ENCODE results near the gene DIMT1.
A peak's percentile ranks its signal among the peaks of the same experiment; 100 is the strongest.

The DIMT1 gene

GRCh38 chr5:62412549-62413329 is 9.0 kb upstream of the DIMT1 start, which contains the start of gene IPO11:
IPO11 (plus strand) TSS chr5:62412763; CDS start chr5:62437280, 24,517 bp downstream.
- Histone ChIP-seq H3K4me3 (ENCODE audit: low read length) (peak within 1 kb of the TSS; percentile 93), H3K36me3 (ENCODE audit: control insufficient read depth, insufficient read depth, low read length) (no peaks in the 10 kb centered on the region), H3K9me3 (ENCODE audit: control insufficient read depth, insufficient read depth, low read length) (no peaks in the 10 kb centered on the region), H3K4me1 (ENCODE audit: control insufficient read depth, insufficient read depth, low read length) (no peaks in the 10 kb centered on the region), H3K27ac (ENCODE audit: low read length) (no peak within 1 kb of the TSS), H3K27me3 (ENCODE audit: control insufficient read depth, insufficient read depth, low read length) (no peaks in the 10 kb centered on the region)
- peak; percentile 100 for DNase-seq (ENCODE audit: low read depth, low spot score)
- WGBS (ENCODE audit: insufficient coverage, insufficient read length) = no CpG with 5 or more reads among the region's 66 CpGs

GRCh38 chr5:62395210-62395950 is 8.3 kb downstream of the DIMT1 start:
- Histone ChIP-seq H3K9me3 (ENCODE audit: control insufficient read depth, insufficient read depth, low read length) (no peaks in the 10 kb centered on the region), H3K36me3 (ENCODE audit: control insufficient read depth, insufficient read depth, low read length) (peaks cover 2% of the 10 kb centered on the region; the same call in 1 of the 2 replicates), H3K27ac (ENCODE audit: low read length) (no peak overlapping the region), H3K4me1 (ENCODE audit: control insufficient read depth, insufficient read depth, low read length) (no peaks in the 10 kb centered on the region), H3K27me3 (ENCODE audit: control insufficient read depth, insufficient read depth, low read length) (no peaks in the 10 kb centered on the region), H3K4me3 (ENCODE audit: low read length) (no peak overlapping the region)
- DNase-seq (ENCODE audit: low read depth, low spot score) = no peak
- WGBS (ENCODE audit: insufficient coverage, insufficient read length) = no CpG with 5 or more reads among the region's 5 CpGs

- DNase-seq (ENCODE audit: low read depth, low spot score) = no peak
- Histone ChIP-seq H3K27me3 (ENCODE audit: control insufficient read depth, insufficient read depth, low read length) (no peaks in the 10 kb centered on the region), H3K36me3 (ENCODE audit: control insufficient read depth, insufficient read depth, low read length) (peaks cover 8% of the 10 kb centered on the region; the same call in 1 of the 2 replicates), H3K4me3 (ENCODE audit: low read length) (no peak overlapping the region), H3K4me1 (ENCODE audit: control insufficient read depth, insufficient read depth, low read length) (no peaks in the 10 kb centered on the region), H3K9me3 (ENCODE audit: control insufficient read depth, insufficient read depth, low read length) (no peaks in the 10 kb centered on the region), H3K27ac (ENCODE audit: low read length) (no peak overlapping the region)
Observed at GRCh38 chr5:62386824-62387223, 16.9 kb downstream of the DIMT1 start.

DNA sequence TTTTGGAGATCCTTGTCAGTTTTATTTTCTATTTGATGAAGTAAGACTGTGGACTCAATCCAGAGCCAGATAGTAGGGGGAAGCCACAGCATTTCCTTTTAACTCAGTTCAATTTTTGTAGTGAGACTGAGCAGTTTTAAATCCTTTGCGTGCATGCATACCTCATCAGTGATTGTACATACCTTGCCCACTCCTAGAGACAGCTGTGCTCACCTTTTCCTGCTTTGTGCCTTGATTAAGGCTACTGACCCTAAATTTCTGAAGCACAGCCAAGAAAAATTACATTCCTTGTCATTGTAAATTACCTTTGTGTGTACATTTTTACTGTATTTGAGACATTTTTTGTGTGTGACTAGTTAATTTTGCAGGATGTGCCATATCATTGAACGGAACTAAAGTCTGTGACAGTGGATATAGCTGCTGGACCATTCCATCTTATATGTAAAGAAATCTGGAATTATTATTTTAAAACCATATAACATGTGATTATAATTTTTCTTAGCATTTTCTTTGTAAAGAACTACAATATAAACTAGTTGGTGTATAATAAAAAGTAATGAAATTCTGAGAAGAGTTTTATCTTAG is 17.8 kb downstream of the DIMT1 start:
- no peak overlapping the region for H3K27ac ChIP-seq (ENCODE audit: low read length)
- no peaks in the 10 kb centered on the region for H3K9me3 ChIP-seq (ENCODE audit: control insufficient read depth, insufficient read depth, low read length)
- no peaks in the 10 kb centered on the region for H3K4me1 ChIP-seq (ENCODE audit: control insufficient read depth, insufficient read depth, low read length)
- peaks cover 8% of the 10 kb centered on the region; the same call in 1 of the 2 replicates for H3K36me3 ChIP-seq (ENCODE audit: control insufficient read depth, insufficient read depth, low read length)
- H3K27me3 ChIP-seq (ENCODE audit: control insufficient read depth, insufficient read depth, low read length) = no peaks in the 10 kb centered on the region
- WGBS (ENCODE audit: insufficient coverage, insufficient read length) = no CpG with 5 or more reads among the region's 2 CpGs
- no peak overlapping the region for H3K4me3 ChIP-seq (ENCODE audit: low read length)
- DNase-seq (ENCODE audit: low read depth, low spot score) = no peak

DNA sequence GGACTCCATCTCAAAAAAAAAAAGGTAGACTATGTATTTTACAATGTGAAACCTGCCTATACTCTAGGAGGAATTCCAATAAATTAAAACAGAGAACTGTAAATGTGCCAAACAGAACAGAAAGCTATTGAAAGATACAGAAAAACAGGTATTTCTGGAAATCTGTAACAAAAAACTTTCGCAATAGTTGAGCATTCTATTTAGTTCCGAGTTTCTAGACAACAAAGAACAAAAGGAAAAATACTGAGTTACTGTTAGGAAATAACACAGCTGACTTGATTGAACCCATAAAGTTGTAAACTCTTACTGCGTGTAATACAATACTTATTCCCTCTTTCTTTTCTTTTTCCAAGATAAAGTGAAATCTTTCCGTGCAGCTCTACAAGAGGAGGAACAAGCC is 18.6 kb downstream of the DIMT1 start:
- Histone ChIP-seq H3K4me1 (ENCODE audit: control insufficient read depth, insufficient read depth, low read length) (no peaks in the 10 kb centered on the region), H3K27me3 (ENCODE audit: control insufficient read depth, insufficient read depth, low read length) (no peaks in the 10 kb centered on the region), H3K4me3 (ENCODE audit: low read length) (no peak overlapping the region), H3K36me3 (ENCODE audit: control insufficient read depth, insufficient read depth, low read length) (peaks cover 8% of the 10 kb centered on the region; the same call in 1 of the 2 replicates), H3K9me3 (ENCODE audit: control insufficient read depth, insufficient read depth, low read length) (no peaks in the 10 kb centered on the region), H3K27ac (ENCODE audit: low read length) (no peak overlapping the region)
- no peak for DNase-seq (ENCODE audit: low read depth, low spot score)
- WGBS (ENCODE audit: insufficient coverage, insufficient read length) = no CpG with 5 or more reads among the region's 4 CpGs

DNA sequence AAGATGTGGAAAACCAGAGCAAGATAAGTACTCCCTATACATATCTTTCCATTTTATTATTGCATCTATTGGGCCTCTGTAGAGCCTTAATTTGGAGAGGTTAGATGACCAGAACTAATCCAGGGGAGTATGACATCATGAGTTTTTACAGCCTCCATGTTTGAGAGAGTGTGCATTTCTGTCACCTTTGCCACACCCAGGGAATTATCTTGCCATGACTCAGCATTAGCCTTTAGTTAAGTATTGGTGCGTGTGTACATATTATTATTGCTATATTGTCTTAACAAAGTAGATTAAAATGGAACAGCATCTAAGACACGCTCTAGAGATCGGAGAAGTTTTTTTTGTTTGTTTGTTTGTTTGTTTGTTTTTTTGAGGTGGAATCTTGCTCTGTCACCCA is 27.6 kb downstream of the DIMT1 start:
- H3K27ac ChIP-seq (ENCODE audit: low read length) = no peak overlapping the region
- H3K4me3 ChIP-seq (ENCODE audit: low read length) = no peak overlapping the region
- no peaks in the 10 kb centered on the region for H3K27me3 ChIP-seq (ENCODE audit: control insufficient read depth, insufficient read depth, low read length)
- H3K4me1 ChIP-seq (ENCODE audit: control insufficient read depth, insufficient read depth, low read length) = no peaks in the 10 kb centered on the region
- peaks cover 7% of the 10 kb centered on the region; the same call in 1 of the 2 replicates for H3K36me3 ChIP-seq (ENCODE audit: control insufficient read depth, insufficient read depth, low read length)
- no peak for DNase-seq (ENCODE audit: low read depth, low spot score)
- H3K9me3 ChIP-seq (ENCODE audit: control insufficient read depth, insufficient read depth, low read length) = no peaks in the 10 kb centered on the region
- WGBS (ENCODE audit: insufficient coverage, insufficient read length) = no CpG with 5 or more reads among the region's 3 CpGs

- Histone ChIP-seq H3K9me3 (ENCODE audit: control insufficient read depth, insufficient read depth, low read length) (no peaks in the 10 kb centered on the region), H3K27ac (ENCODE audit: low read length) (no peak overlapping the region), H3K36me3 (ENCODE audit: control insufficient read depth, insufficient read depth, low read length) (peaks cover 7% of the 10 kb centered on the region; the same call in 1 of the 2 replicates), H3K27me3 (ENCODE audit: control insufficient read depth, insufficient read depth, low read length) (no peaks in the 10 kb centered on the region), H3K4me3 (ENCODE audit: low read length) (no peak overlapping the region), H3K4me1 (ENCODE audit: control insufficient read depth, insufficient read depth, low read length) (no peaks in the 10 kb centered on the region)
- no peak for DNase-seq (ENCODE audit: low read depth, low spot score)
Observed at GRCh38 chr5:62375627-62376026, 28.1 kb downstream of the DIMT1 start.

DNA sequence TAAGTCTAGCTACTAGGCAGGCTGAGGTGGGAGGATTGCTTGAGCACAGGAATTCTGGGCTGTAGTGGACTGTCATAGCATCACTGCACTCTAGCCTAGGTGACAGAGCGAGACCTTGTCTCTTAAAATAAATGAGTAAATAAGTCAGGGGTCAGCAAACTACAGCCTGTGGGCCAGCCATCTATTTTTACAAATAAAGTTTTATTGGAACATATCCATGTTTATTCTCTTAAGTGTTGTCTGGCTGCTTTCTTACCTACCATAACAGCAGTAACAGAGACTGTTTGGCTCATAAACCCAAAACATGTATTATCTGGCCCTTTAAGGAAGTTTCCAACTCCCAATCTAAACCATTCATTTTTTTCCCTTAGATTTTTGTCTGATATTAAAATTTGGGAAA is 29.6 kb downstream of the DIMT1 start:
- H3K4me1 ChIP-seq (ENCODE audit: control insufficient read depth, insufficient read depth, low read length) = no peaks in the 10 kb centered on the region
- WGBS (ENCODE audit: insufficient coverage, insufficient read length) = no CpG with 5 or more reads among the region's 1 CpG
- DNase-seq (ENCODE audit: low read depth, low spot score) = no peak
- no peak overlapping the region for H3K4me3 ChIP-seq (ENCODE audit: low read length)
- no peak overlapping the region for H3K27ac ChIP-seq (ENCODE audit: low read length)
- H3K36me3 ChIP-seq (ENCODE audit: control insufficient read depth, insufficient read depth, low read length) = peaks cover 5% of the 10 kb centered on the region; the same call in 1 of the 2 replicates
- H3K27me3 ChIP-seq (ENCODE audit: control insufficient read depth, insufficient read depth, low read length) = no peaks in the 10 kb centered on the region
- no peaks in the 10 kb centered on the region for H3K9me3 ChIP-seq (ENCODE audit: control insufficient read depth, insufficient read depth, low read length)

GRCh38 chr5:62373382-62373781 is 30.3 kb downstream of the DIMT1 start:
- Histone ChIP-seq H3K27ac (ENCODE audit: low read length) (no peak overlapping the region), H3K4me1 (ENCODE audit: control insufficient read depth, insufficient read depth, low read length) (no peaks in the 10 kb centered on the region), H3K27me3 (ENCODE audit: control insufficient read depth, insufficient read depth, low read length) (no peaks in the 10 kb centered on the region), H3K36me3 (ENCODE audit: control insufficient read depth, insufficient read depth, low read length) (peaks cover 6% of the 10 kb centered on the region; the same call in 1 of the 2 replicates), H3K9me3 (ENCODE audit: control insufficient read depth, insufficient read depth, low read length) (no peaks in the 10 kb centered on the region), H3K4me3 (ENCODE audit: low read length) (no peak overlapping the region)
- no peak for DNase-seq (ENCODE audit: low read depth, low spot score)
- WGBS (ENCODE audit: insufficient coverage, insufficient read length) = no CpG with 5 or more reads among the region's 3 CpGs

DNA sequence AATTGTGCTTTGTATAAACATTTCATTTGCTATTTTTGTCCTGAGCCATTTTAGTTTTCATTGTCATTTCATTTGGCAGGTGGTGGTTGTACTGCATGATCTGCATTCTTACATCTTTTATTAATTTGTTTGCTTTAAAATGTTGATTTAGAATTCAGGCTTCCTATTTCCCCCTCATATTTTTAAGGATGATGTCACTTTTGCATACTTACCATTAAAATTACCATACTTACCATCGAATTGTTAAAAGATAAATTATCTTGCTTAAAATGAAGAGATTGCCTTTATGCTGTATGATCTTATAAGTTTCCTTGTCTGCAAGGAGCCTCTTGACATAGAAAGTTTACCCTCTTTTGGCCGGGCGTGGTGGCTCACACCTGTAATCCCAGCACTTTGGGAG is 31.1 kb downstream of the DIMT1 start:
- WGBS (ENCODE audit: insufficient coverage, insufficient read length) = 100% methylated on average over 1 of the region's 3 CpGs
- H3K36me3 ChIP-seq (ENCODE audit: control insufficient read depth, insufficient read depth, low read length) = peaks cover 3% of the 10 kb centered on the region; the same call in 1 of the 2 replicates

More for the DNA sequence above, 31.1 kb downstream of the DIMT1 start:
- Histone ChIP-seq H3K4me3 (ENCODE audit: low read length) (no peak overlapping the region), H3K4me1 (ENCODE audit: control insufficient read depth, insufficient read depth, low read length) (no peaks in the 10 kb centered on the region), H3K27me3 (ENCODE audit: control insufficient read depth, insufficient read depth, low read length) (no peaks in the 10 kb centered on the region), H3K9me3 (ENCODE audit: control insufficient read depth, insufficient read depth, low read length) (no peaks in the 10 kb centered on the region), H3K27ac (ENCODE audit: low read length) (no peak overlapping the region)
- no peak for DNase-seq (ENCODE audit: low read depth, low spot score)

Measured in iPS DF 6.9 (cell line).